Right ventricle myocardium superior (tissue), 1 donor: ENCODE measurements around the gene ERO1A. TPM values are rescaled to one million over a fixed set of nuclear protein-coding genes. Genes with fewer than 3 reads are reported as not detected.

Source experiments
- ATAC-seq: fragments of 200-7000 bp; cut with Tn5 transposase; one replicate; pipeline ENCODE4 v1.9.1; 2020; ENCODE audit warnings: mild to moderate bottlenecking; ENCODE audit not compliant: poor library complexity
- DNase-seq: peaks from one replicate; pipeline ENCODE4 v3.0.0-alpha.2; 2020
- intact Hi-C: fragments of 100-400 bp; cut with DNase I; formaldehyde crosslinking; loops from one replicate; pipeline ENCODE4 v1.11.2; 2022
- total RNA-seq: library from RNA; stranded (reverse); fragmentation: NEBNext Ultra II Directional; extraction: Animal tissue kit (Norgen Biotek cat#: 25700); gene quantifications from one replicate; pipeline ENCODE4 v1.2.1, GENCODE V29; 2021
- donor health status: DM: no; HTN: yes; CAD: no; lungs with severe emphysema.

The ERO1A gene
- total RNA-seq, 1 donor from 2014 or later = 14.1 TPM

DNA sequence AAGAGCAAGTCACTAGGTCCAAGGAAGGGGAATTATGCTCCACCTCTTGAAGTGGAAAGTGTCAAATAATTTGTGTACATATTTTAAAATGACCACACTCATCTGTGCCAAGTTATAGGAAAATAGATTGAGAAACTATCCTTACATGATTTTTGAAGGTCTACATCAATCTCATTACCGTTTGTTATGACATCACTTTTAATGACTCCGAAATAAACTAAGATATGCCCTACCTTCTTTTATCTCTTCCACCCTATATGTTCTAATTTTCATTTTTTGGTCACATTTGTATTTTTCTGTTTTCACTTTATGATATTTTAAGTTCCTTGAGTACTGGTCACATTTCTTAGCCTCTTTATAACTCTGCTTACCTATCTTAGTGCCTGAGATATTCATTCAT is 8.3 kb upstream of the ERO1A start:
- intact Hi-C loops = no loop called here
- DNase-seq (no peak), ATAC-seq (no peak)

DNA sequence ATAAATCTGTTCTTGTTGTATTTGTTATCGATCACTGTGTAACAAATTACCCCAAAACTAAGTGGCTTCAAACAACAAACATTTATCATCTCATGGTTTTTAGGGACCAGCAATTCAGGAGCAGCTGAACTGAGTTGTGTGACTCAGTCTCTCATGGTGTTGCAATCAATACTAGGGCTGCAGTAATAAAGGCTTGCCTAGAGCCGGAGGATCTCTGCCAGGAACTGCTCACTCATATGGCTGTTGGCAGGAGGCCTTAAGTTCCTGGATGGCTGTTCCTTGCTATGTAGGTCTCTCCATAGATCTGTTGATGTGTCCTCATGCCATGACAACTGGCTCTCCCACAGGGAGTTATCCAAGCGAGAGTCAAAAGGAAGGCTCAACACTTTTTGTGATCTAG is 7.9 kb upstream of the ERO1A start:
- DNase-seq (peak; percentile 34), ATAC-seq (no peak)
- intact Hi-C loops = no loop called here

DNA sequence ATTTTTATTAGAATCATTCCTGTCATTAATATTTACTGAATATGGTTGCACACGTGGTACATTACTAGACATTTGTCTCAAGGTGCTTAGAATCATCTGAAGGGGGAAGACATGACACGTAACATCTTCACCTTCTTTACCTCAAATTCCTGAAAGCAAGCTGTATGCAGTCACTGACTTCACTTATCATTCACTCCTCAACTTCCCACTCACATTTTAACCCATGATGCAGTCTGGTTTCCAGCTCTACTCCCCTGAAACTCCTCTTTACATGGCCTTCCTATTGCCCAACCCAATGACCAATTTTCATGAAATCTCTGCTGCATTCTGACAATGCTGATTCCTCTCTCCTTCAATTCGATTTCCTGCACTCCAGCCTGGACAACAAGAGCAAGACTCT is 5.9 kb upstream of the ERO1A start:
- DNase-seq (no peak), ATAC-seq (no peak)
- intact Hi-C loops = no loop called here

DNA sequence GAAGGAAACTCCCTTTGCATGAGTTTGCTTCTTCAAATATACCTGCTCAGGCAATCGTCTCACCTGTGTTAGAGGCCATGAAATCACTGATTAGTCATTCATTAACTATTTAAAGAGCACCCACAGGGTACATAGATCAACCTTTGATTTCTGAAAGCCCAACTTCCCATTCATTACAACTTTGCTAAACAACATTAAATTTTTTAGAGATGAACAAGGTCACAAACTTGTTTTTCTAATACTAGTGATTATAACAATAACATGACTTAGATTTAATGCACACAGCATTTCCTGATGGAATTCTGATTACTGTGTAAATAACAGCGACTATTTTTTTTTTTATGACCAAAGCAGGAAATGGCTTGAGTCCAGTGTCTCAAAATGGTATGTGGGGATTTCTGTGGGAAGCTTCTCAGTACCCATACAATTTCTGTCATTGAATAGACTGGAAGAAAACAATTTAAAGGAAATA is 5.4 kb upstream of the ERO1A start:
- DNase-seq (no peak), ATAC-seq (no peak)
- intact Hi-C loops = no loop called here

DNA sequence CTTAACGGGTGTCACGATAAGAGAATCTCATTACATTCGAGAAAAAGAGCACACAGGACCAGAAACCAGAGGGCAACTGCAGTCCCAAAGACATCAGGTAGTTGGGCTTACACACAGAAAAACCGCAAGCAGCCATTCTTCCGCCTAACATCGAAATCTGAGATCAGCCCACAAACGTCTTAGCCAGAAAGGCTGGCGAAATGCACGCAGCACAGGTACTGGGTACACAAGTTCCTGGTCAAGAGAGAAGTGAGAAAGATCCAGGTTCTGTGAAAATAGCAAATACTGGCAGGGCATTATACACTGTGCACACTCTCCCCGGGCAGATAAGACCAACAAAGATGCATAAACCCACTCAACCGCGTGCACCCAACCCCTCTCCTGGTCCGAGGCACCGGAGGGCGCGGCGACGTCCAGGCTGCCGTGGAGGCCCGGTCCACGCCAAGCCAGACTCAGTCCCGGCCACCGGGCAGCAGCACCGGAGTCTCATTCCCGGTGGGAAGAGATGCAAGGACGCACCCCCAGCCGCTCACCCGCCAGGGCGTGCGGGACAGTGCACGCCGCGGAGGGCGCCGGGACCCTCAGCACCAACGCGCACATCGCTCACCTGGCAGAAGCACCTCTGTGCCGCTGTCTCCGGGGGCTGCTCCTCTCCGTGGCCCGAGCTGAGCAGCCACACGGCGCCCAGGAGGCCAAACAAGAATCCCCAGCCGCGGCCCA is 437 bp downstream of the ERO1A start:
- intact Hi-C loops = no loop called here
- ATAC-seq (peak; percentile 38), DNase-seq (peak; percentile 54)

DNA sequence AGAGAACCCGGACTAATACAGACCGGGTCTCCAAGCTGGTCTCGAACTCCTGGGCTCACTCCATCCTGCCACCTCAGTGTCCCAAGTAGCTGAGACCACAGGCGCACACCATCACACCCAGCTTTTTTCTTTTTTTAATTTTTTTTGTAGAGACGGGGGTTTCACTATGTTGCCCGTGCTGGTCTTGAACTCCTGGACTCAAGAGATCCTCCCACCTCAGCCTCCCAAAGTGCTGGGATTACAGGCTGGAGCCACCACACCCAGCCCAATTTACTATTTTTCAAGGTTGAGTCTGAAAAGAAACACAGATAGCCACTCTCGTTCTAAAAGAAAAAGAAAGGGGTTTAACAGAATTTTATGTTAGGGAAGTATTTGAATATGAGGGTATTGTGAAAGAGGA is 1.8 kb downstream of the ERO1A start:
- DNase-seq = no peak
- intact Hi-C loops = no loop called here
- no peak for ATAC-seq

DNA sequence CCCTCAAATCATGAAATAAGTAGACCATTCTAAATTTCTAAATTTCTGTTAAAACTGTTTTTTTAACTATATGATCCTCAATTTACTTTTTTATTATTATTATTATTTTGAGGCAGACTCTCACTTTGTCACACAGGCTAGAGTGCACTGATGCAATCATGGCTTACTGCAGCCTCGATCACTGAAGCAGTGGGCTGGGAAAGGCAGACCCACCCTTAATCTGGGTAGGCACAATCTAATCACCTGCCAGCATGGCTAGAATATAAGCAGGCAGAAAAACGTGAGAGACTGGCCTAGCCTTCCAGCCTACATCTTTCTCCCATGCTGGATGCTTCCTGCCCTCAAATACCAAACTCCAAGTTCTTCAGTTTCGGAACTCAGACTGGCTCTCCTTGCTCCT is 2.3 kb downstream of the ERO1A start:
- intact Hi-C loops = no loop called here

DNA sequence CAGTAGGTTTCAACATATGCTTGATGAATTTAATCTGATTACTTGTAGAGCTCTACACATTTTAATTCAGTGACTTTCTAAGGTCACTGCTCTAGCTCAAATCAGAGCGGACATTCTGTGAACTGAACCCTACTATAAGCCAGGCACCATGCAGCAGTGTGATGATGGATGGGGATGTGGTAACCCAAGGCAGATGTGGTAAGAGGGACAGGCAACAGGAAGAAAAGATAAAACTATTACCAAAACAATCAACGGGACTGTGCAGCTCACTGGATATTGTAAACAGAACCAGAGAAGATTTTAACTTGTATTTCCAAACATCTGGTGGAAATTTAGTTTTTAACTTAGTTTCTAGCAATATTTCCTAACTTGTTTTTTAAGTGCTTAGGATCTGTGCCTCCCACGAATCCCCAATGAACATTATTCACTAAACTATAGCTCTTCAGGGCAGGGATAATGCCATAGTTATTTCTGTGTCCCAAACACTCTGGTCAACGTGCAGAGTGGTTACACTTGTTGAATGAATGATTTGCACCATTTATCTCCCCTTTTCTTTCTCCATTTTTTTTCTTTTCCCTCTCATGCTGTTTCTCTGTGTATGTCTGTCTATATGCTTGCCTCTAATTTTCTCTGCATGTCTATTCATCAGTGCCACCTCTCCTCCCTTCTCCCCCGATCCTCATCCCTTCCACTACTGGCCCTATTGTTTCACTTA is 3.0 kb downstream of the ERO1A start:
- ATAC-seq = no peak
- intact Hi-C loops = no loop called here

More for the DNA sequence above, 2.3 kb downstream of the ERO1A start:
- DNase-seq (no peak), ATAC-seq (no peak)

DNA sequence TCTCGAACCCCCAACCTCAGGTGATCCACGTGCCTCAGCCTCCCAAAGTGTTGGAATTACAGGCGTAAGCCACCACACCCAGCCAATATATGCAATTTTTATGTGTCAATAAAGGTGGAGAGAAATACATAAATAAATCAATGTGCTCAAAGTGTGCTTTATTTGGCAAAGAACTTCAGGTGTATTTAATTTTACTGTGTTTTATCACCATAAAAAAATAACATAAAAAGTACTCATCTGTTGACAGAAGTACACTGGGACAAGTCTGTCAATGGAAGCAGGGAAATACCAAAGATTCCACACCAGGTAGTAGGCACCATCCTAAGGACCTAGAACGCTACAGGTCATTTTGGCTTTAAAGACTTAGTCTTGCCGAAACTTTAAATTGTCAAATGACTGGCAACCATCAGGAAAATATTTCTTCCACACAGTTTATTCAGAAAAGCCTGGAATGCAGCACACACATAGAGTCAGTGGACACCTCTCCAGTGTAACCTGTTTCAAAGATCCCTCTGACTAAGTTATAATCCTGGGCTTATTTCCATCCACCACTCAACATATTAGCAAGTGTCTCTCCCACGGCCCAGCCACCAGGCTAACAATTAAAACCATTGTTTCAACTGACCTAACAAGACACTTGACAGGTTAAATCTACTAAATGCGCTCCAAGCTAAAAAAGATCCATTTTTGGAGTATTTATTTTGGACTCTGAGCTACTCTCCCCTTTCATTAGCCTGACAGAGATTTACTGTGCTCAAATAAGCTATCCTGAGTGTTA is 4.2 kb downstream of the ERO1A start:
- no peak for DNase-seq
- intact Hi-C loops = no loop called here
- no peak for ATAC-seq

More for the DNA sequence above, 3.0 kb downstream of the ERO1A start:
- no peak for DNase-seq

DNA sequence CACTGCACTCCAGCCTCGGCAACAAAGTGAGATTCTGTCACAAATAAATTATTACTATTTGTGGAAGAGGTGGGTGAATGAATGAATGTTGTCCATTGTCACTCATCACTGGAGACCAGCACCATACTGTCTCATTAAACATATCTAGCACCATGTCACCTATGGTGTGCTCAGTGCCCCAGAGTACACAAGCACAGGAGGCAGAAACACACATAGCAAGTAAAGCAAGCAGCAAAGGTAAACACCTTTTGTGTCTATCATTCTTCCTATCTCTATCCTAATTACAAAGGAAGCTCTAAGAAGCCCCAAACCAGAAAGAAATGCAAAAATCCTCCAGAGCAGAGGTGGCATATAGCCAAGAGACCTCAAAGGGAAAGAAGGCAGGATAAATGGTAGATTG is 9.2 kb downstream of the ERO1A start:
- intact Hi-C loops = no loop called here
- ATAC-seq = no peak

DNA sequence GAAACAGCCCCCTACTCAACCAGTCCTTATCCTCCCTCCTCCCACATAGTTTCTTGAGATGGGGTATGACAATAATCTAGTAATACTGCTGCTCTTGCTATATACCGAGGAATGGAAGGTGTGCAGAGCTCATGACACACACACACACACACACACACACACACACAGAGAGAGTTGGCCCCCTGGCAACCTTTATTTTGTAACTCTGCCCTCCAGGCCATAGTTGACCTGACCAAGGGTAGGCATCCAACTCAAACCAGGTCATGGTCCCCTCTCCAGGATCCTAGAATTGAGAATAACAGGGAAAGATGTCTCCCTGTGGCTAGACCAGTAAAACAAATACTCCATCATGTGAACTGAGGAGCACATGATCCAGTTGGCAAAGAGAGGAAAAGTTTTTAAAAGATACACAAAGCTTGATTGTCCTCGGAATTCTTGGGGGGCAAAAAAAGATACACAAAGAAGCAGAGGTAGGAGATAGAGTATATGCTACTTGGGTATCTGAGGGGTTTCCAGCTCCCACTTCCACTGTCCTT is 11.3 kb downstream of the ERO1A start:
- ATAC-seq = no peak
- no peak for DNase-seq
- intact Hi-C loops = no loop called here

More for the DNA sequence above, 9.2 kb downstream of the ERO1A start:
- no peak for DNase-seq

DNA sequence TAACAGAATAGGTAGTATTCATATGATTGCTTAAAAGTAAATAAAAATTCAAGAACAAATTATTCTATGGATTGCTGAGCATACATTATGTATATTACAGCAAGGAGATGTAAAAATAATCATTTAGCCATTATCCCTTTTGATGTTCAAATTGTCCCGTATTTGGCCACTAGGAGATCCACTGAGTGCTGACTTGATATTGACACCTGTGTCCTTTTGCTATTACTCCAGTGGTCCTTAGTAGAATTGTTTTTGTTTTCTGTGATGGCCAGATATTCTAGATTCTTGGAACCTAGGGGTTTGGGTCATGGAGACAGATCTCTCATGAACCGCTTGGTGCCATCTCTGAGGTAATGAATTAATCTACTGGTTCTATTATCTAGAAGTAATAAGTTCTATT is 16.8 kb downstream of the ERO1A start:
- intact Hi-C loops = no loop called here
- no peak for DNase-seq
- no peak for ATAC-seq

DNA sequence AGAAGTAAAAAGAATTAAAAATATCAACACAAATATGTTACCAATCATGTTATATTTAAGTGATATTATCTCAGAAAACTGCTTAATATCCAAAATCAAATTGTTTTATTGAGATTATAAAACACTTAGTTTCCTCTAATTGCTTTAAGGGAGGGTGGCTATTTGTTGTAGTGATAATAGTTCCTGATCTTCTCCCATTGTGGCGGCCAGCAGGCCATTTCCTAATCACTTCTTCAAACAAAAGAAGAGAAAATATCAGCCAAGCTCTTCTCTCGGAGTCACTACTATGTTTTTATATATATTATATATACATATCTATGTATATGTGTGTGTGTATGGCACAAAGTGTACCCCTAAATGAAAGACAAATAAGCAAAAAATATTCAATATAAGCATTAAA is 31.5 kb downstream of the ERO1A start:
- no peak for ATAC-seq
- DNase-seq = no peak
- intact Hi-C loops = no loop called here

DNA sequence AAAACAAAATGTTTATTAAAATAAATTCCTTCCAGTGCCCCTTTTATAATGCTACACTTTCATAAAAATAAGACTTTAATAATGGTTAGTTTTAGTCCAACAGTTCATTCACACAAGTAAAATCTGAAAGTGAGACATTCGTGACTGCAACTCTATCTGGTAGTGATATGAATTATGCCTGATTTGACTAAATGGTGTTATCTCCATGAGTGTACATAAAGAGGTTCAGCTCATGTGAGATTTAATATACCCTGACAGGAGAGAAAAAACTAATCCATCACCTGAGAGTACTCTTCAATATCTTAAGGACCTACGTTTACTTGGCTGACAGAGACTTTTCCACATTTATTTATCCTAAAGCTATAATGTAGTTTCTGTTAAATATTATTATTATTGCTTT is 34.0 kb downstream of the ERO1A start:
- ATAC-seq (no peak), DNase-seq (no peak)
- intact Hi-C loops = no loop called here

DNA sequence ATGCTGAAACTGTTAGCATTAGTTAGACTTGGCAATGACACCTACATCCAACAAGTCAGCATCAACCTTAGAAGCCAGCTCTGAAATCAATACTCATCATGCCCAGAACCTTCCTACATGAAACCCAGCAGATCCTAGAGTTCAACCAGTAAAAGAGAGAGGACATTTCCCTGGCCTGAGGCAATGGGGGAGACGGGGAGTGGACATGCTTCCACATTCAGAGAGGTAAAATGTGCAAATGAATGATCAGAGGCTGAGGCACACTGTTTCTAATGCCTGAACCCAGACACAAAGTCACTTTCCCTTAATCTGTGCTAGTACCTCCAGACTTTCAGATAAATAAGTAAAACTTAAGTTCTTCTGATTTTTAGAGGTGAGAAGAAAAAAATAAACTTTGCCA is 34.5 kb downstream of the ERO1A start:
- no peak for DNase-seq
- intact Hi-C loops = no loop called here
- no peak for ATAC-seq

DNA sequence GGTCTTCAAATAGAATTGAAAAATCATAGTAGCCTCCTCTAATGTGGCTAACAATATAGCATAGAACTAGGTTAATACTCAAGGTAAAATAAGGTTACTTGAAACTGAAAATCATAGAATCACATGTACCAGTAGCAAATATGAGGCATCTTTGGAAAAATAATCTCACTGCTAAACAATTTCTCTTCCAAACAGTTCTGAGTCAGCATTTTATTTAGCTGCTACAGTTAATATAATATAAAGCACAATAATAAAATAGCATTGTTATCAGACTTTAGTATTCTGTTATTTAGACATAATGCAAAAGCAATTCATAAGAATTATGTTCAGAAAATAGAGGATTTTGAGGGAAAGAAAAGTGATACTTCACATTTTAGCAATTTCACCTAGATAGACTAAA is 35.0 kb downstream of the ERO1A start:
- DNase-seq = no peak
- no peak for ATAC-seq
- intact Hi-C loops = no loop called here

DNA sequence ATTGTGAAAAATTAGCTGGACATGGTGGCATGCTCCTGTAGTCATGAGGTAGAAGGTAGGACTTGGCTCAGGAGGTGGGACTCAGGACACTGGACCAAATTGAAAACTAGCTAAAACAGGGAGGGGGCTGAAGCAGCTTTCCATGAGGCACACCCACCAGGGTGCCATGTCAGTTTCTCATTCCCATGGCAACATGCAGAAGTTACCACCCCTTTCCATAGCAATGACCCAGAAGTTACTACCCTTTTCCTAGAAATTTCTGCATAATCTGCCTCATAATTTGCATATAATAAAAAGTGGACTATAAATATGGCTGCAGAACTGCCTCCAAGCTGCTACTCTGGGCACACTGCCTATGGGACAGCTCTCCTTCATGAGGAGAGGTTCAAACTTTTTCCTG is 38.5 kb downstream of the ERO1A start:
- ATAC-seq = no peak
- intact Hi-C loops = no loop called here
- no peak for DNase-seq

DNA sequence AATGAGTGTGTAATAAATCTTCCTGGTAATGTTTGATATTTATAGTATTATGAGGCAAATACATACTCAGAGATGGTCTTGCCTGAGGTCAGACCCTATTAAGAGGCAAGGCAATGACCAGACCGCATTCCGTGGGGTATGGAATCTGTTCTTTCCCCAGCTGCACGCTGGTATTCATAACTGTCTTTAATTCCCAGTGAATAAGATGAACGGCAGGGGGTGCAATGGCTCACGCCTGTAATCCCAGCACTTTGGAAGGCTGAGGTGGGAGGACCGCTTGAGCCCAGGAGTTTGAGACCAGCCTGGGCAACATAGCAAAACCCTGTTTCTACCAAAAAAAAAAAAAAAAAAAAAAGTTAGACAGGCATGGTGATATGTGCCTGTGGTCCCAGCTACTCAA is 44.6 kb downstream of the ERO1A start:
- ATAC-seq (no peak), DNase-seq (no peak)
- intact Hi-C loops = no loop called here

DNA sequence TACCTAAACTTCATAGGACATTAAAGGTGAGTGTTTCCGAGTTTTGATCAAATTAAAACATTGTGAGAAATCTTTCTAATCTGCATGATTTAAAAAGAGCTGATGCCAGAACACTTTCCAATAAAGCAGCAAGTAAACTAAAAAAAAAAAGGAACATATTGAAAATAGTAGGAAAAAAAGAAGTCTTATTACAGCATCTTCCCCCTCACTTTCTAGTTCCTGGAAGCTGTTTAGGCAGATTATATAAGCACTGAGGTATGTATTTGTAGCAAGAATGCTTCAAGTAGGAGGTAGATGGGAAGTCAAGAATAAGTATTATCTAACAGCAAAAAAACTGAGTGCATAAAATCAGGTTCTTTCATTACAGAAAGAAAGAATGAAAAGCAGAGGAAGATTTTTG is 45.8 kb downstream of the ERO1A start:
- intact Hi-C loops = no loop called here
- ATAC-seq (no peak), DNase-seq (no peak)
